Neural cell (in vitro differentiated cells): ENCODE measurements around the gene C13orf46.

ENCODE experiments used
- EZH2 ChIP-seq: fragments of 200-600, 300-800 bp; shearing (Covaris generic), sonication (generic); IDR thresholded peaks from 2 replicates; pipeline ENCODE4 v1.6.1; 2014; ENCODE audit warnings: antibody characterized with exemption, low read length, borderline replicate concordance, mild to moderate bottlenecking; ENCODE audit not compliant: insufficient read depth, poor library complexity, severe bottlenecking
- POLR2AphosphoS5 ChIP-seq: IDR thresholded peaks from 2 replicates; pipeline ENCODE4 v1.6.1; 2012
- TAF1 ChIP-seq: IDR thresholded peaks from 2 replicates; pipeline ENCODE4 v1.6.1; 2012; ENCODE audit warnings: low read depth
- TF ChIP-seq, protein P1 (sequence below): fragments of 450-650 bp; IDR thresholded peaks from 2 replicates; pipeline ENCODE4 v1.5.1; 2014; ENCODE audit warnings: antibody characterized with exemption, mild to moderate bottlenecking, moderate library complexity; ENCODE audit not compliant: poor library complexity, severe bottlenecking
- TF ChIP-seq, protein P2 (sequence below): IDR thresholded peaks from 2 replicates; pipeline ENCODE4 v1.6.1; 2012; ENCODE audit warnings: borderline replicate concordance

DNA sequence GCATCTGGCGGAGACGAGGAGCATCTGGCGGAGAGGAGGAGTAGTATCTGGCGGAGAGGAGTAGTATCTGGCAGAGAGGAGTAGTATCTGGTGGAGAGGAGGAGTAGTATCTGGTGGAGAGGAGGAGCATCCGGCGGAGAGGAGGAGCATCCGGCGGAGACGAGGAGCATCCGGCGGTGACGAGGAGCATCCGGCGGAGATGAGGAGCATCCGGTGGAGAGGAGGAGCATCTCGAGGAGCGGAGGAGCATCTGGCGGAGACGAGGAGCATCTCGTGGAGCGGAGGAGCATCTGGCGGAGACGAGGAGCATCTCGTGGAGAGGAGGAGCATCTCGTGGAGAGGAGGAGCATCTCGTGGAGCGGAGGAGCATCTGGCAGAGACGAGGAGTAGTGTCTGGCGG is 18.6 kb downstream of the C13orf46 start:
- TF ChIP-seq POLR2AphosphoS5 (no peak), TAF1 (no peak), EZH2 (no peak)
- TF ChIP-seq, protein P1, sequence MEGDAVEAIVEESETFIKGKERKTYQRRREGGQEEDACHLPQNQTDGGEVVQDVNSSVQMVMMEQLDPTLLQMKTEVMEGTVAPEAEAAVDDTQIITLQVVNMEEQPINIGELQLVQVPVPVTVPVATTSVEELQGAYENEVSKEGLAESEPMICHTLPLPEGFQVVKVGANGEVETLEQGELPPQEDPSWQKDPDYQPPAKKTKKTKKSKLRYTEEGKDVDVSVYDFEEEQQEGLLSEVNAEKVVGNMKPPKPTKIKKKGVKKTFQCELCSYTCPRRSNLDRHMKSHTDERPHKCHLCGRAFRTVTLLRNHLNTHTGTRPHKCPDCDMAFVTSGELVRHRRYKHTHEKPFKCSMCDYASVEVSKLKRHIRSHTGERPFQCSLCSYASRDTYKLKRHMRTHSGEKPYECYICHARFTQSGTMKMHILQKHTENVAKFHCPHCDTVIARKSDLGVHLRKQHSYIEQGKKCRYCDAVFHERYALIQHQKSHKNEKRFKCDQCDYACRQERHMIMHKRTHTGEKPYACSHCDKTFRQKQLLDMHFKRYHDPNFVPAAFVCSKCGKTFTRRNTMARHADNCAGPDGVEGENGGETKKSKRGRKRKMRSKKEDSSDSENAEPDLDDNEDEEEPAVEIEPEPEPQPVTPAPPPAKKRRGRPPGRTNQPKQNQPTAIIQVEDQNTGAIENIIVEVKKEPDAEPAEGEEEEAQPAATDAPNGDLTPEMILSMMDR: no peak
- TF ChIP-seq, protein P2, sequence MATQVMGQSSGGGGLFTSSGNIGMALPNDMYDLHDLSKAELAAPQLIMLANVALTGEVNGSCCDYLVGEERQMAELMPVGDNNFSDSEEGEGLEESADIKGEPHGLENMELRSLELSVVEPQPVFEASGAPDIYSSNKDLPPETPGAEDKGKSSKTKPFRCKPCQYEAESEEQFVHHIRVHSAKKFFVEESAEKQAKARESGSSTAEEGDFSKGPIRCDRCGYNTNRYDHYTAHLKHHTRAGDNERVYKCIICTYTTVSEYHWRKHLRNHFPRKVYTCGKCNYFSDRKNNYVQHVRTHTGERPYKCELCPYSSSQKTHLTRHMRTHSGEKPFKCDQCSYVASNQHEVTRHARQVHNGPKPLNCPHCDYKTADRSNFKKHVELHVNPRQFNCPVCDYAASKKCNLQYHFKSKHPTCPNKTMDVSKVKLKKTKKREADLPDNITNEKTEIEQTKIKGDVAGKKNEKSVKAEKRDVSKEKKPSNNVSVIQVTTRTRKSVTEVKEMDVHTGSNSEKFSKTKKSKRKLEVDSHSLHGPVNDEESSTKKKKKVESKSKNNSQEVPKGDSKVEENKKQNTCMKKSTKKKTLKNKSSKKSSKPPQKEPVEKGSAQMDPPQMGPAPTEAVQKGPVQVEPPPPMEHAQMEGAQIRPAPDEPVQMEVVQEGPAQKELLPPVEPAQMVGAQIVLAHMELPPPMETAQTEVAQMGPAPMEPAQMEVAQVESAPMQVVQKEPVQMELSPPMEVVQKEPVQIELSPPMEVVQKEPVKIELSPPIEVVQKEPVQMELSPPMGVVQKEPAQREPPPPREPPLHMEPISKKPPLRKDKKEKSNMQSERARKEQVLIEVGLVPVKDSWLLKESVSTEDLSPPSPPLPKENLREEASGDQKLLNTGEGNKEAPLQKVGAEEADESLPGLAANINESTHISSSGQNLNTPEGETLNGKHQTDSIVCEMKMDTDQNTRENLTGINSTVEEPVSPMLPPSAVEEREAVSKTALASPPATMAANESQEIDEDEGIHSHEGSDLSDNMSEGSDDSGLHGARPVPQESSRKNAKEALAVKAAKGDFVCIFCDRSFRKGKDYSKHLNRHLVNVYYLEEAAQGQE: no peak
